A549 treated with ZK216348 at 1 μM for 4 hours (cell line): Measurements from ENCODE around the gene ELOF1. TPM values are rescaled to one million over a fixed set of nuclear protein-coding genes. Genes with fewer than 3 reads are reported as not detected.

ENCODE experiments used
- total RNA-seq: library from RNA; stranded (reverse); fragments of 200-300 nt; extraction: Qiagen RNA extraction; gene quantifications from 5 replicates; pipeline ENCODE4 v1.2.3, GENCODE V29; 2022; ENCODE audit warnings: low read depth

Gene ELOF1
- total RNA-seq = 84.5 to 121 TPM (median 104 TPM) in 5 replicates

GRCh38 chr19:11558881-11559828, at the start of gene ELOF1:
Gene ELOF1, minus strand, starts transcription at chr19:11559230. Its CDS starts 4,883 bp downstream, at chr19:11554347.

DNA sequence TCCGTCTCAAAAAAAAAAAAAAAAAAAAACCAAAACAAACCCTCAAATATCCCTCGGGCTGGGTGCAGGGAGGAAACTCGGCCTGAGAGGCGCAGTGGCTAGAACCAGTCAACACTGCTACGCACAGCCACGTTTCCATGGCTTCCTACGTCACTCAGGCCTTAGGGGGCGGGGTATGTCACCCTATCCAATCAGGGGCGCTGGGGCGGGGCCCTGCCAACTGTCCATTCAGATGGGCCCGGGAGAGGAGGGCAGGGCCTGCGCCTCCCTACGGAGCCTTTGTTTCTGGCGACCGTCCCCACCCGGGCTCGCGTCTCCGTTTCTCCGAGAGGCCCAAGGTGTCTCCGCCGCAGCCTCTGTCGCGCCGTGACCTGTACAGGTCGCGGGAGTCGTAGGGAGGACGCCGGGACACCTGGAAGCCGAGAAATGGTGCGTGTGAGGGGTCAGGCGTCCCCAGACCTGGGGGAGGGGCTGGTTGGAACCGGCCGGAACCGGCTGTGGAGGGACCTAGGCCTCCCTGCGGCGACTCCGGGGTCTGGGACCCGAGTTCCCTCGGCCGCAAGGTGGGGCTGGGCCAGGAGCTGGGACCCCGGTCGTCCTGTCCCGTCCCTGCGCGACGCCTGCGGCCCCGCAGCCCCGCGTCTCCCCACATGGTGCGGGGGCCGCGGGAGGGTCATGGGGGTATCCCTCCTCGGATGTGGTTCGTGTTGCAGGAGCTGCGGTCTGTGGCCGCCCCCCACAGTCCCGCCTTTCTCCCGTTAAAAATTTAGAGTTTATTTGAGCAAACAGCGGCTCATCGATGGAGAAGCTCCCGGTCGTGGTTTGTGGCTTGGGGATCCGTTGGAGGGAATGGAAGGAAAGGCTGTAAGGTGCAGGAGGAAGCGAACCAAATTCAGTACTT, 38.4 kb upstream of the ELOF1 start, which contains the start of gene ZNF627:
Gene ZNF627, plus strand, starts transcription at position 282 of the 901 bp plus-strand sequence. Its CDS starts 145 bp downstream, at position 427.

DNA sequence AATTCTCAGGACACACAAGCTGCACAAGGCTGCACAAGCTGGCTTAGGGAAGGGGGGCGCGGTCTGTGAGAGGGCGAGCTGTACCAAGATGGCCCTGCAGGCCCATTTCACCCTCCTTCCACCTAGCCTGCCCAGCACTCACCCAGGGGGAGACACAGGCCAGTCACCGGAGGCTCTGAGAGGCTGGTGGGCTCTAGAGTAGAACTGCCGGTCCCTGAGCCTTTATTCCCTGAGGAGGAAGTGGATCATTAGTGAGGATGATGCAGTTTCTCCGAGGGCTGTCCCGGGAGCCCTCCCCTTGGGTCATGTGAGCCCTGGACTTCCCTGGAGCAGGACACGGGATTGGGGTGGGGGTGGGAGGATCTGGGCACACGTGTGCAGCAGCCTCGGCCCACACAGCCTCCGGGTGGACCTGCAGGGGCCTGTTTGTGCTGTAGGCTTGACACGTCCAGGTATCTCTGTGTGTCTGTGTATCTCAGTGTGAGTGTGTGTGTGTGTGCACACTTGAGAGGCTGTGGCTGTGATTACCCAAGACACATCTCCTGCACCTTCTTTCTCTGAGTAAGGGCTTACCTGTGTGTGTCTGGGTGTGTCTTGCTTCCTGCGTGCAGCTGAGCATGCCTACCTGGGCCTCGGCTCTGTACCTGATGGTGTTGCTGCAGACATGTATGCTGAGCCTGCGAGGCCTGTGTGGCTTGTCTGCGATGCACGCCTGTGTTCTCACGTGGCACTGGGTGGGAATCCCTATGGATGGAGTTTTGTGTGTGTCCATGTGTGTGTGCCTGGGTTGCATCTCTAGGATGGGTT, 18.6 kb upstream of the ELOF1 start, which contains the start of gene ACP5:
Gene ACP5, minus strand, starts transcription at position 195 of the 807 bp plus-strand sequence. CDS start 328 bp downstream, outside the sequence.

DNA sequence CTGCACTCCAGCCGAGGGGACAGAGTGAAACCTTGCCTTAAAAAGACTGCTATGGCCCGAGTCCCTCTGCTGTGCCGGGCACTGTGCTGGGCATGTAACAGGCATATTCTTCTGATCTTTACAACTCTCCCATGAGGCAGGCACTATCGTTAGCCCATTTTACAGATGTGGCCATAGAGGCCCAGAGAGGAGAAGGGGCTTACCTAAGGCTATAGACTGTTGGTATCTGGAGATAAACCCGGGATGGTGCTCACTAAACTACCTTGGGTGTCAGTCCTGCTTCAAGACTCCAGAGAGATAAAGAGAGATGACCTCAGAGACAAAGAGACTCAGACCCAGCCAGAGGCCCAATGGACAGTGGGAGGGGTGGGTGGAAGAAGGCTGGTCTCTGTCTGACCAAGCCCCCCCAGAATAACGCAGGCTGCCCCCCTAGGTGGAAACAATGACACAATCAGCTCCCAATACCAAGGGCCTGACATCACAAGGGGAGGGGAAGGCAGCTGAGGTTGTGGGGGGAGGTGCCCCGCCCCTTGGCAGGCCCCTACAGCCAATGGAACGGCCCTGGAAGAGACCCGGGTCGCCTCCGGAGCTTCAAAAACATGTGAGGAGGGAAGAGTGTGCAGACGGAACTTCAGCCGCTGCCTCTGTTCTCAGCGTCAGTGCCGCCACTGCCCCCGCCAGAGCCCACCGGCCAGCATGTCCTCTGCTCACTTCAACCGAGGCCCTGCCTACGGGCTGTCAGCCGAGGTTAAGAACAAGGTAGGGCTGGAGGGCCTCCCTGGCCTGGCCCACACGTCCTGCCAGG, 20.6 kb downstream of the ELOF1 start, which contains the start of gene CNN1:
Gene CNN1, plus strand, starts transcription at position 620 of the 805 bp plus-strand sequence. Its CDS starts 77 bp downstream, at position 697.

DNA sequence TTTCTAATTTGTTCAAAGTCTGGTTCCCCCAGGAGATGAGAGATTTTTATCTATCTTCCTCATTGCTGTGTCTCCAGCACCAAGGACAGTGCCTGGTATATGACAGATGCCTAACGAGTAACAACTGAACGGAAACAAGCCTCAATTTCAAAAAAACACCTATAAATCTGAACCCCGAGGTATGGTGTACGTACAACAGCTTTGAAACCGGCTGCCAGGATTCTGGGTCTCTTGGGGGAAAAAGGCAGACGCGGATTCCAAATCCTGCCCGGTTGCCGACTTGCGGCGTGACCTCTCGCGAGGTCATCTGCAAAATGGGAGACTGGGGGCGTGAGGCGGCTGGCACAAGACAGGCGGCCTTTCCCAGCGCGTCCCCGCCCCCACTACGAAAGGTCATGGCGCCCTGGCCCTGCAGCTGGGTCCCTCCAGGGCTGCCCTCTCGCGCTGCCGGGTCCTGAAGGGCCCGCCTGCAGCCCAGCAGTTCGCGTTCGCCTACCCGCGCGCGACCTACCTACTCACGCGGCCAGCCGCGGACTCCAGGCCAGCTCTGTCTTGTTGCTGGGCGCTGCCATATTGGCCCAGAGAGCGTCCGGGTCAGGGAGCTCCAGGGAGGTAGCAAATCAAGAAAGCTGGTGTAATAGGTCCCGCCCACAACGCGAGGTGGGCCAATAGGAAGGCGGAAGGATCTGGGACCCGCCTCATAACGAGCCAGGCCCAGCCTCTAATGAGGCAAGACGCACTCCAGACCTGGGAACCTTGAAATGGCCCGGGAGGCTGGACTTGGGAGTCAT, 30.3 kb downstream of the ELOF1 start, which contains the start of gene ECSIT:
Gene ECSIT, minus strand, starts transcription at position 584 of the 791 bp plus-strand sequence. CDS start 9,964 bp downstream, outside the sequence.

DNA sequence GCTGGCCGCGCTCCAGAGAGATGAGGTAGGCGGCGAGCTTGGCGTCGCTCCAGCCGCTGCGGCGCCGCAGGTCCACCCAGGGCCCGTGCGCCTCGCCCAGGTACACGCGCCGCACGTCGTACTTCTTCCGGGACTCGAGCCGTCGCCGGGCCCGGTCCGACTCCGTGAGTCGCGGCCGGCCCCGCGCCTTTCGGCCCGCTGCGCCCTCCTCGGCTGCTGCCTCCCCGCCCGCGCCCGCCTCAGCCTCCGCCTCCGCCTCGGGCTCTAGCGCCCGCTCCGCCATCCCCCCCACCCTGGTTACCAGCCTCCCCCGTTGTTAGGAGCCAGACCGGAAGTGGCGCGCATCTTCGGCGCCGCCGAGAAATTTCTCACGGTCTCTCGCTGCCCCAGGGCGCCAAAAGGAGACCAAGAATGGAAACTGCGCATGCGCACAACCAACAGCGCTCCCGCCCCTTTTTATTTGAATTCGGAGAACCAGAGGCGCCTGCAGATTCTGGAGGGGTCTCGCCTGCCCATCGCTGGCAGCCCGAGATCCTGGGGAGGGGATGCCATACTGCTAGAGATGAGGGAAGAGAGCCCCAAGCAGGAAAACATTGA, 53.4 kb downstream of the ELOF1 start, which contains the start of gene ZNF653:
Gene ZNF653, minus strand, starts transcription at position 336 of the 597 bp plus-strand sequence. Its CDS starts 53 bp downstream, at position 283.

Other genes starting within 250 kb of the ELOF1 start
- gene RAB3D, start 219.6 kb downstream of the ELOF1 start, total RNA-seq = 3.2 to 4.8 TPM (median 3.7 TPM) in 5 replicates
- 85.8 to 127 TPM (median 117 TPM) in 5 replicates for gene TMEM205, start 213.0 kb downstream of the ELOF1 start, total RNA-seq
- gene CCDC159, start 212.7 kb downstream of the ELOF1 start, total RNA-seq = 2.5 to 5.1 TPM (median 4.9 TPM) in 5 replicates
- gene PLPPR2, start 203.8 kb downstream of the ELOF1 start, total RNA-seq = 5.8 to 10.6 TPM (median 9.4 TPM) in 5 replicates
- gene SWSAP1, start 184.6 kb downstream of the ELOF1 start, total RNA-seq = 1.1 to 2.5 TPM (median 2.1 TPM) in 5 replicates
- gene EPOR, start 174.9 kb downstream of the ELOF1 start, total RNA-seq = 2.7 to 6.1 TPM (median 4.9 TPM) in 5 replicates
- 1.7 to 2.7 TPM (median 2.2 TPM) in 5 replicates for gene RGL3, start 139.9 kb downstream of the ELOF1 start, total RNA-seq
- 1.1 to 2.1 TPM (median 1.3 TPM) in 5 replicates for gene ODAD3, start 124.1 kb downstream of the ELOF1 start, total RNA-seq
- gene PRKCSH, start 123.6 kb downstream of the ELOF1 start, total RNA-seq = 216 to 282 TPM (median 266 TPM) in 5 replicates
- gene ELAVL3, start 78.2 kb downstream of the ELOF1 start, total RNA-seq = 0.05 to 0.19 TPM (median 0.13 TPM) in 3 of 5 replicates, not detected in the others
- 2.8 to 4.9 TPM (median 4.0 TPM) in 5 replicates for gene ZNF653, start 53.4 kb downstream of the ELOF1 start, total RNA-seq
- 22.5 to 35.8 TPM (median 34.6 TPM) in 5 replicates for gene ECSIT, start 30.1 kb downstream of the ELOF1 start, total RNA-seq
- 0.17 to 0.68 TPM (median 0.42 TPM) in 5 replicates for gene CNN1, start 20.4 kb downstream of the ELOF1 start, total RNA-seq
- 0.41 TPM in 1 of 5 replicates, not detected in the others for gene ACP5, start 18.4 kb upstream of the ELOF1 start, total RNA-seq
- gene ZNF627, start 38.3 kb upstream of the ELOF1 start, total RNA-seq = 3.4 to 5.5 TPM (median 3.6 TPM) in 5 replicates
- 2.1 to 3.4 TPM (median 2.6 TPM) in 5 replicates for gene ZNF823, start 179.7 kb upstream of the ELOF1 start, total RNA-seq
- gene ZNF441, start 207.8 kb upstream of the ELOF1 start, total RNA-seq = 0.05 TPM in 1 of 5 replicates, not detected in the others
- not detected in 5 replicates for gene ZNF491, start 239.3 kb upstream of the ELOF1 start, total RNA-seq